HG03045 (cell line): ENCODE measurements around the gene NDUFAF8.

Experiments used
- ATAC-seq: cut with Tn5 transposase; IDR thresholded peaks from one replicate; pipeline ENCODE4 v1.9.1; 2021; ENCODE audit warnings: mild to moderate bottlenecking, moderate library complexity; ENCODE audit not compliant: unreplicated experiment

NDUFAF8 gene

GRCh38 chr17:81250286-81251093 is 11.4 kb downstream of the NDUFAF8 start:
- ATAC-seq: no peak

- ATAC-seq: no peak
These were observed 12.1 kb downstream of the NDUFAF8 start for GRCh38 chr17:81251094-81251708.

- no peak for ATAC-seq
These were observed 12.7 kb downstream of the NDUFAF8 start for GRCh38 chr17:81251709-81252301.

GRCh38 chr17:81252326-81252986 is 13.3 kb downstream of the NDUFAF8 start:
- ATAC-seq: no peak

GRCh38 chr17:81252987-81253329 is 13.8 kb downstream of the NDUFAF8 start:
- ATAC-seq: no peak

- no peak for ATAC-seq
These were observed 14.4 kb downstream of the NDUFAF8 start for GRCh38 chr17:81253358-81254131.

- ATAC-seq: no peak
These were observed 16.0 kb downstream of the NDUFAF8 start for GRCh38 chr17:81254955-81255717.

GRCh38 chr17:81256616-81257015 is 17.5 kb downstream of the NDUFAF8 start:
- ATAC-seq: no peak

- no peak for ATAC-seq
These were observed 18.4 kb downstream of the NDUFAF8 start for GRCh38 chr17:81257533-81257932.

- no peak for ATAC-seq
These were observed 19.2 kb downstream of the NDUFAF8 start for GRCh38 chr17:81258292-81258691.

- no peak for ATAC-seq
These were observed 20.0 kb downstream of the NDUFAF8 start for GRCh38 chr17:81259058-81259605.

- ATAC-seq: no peak
These were observed 21.1 kb downstream of the NDUFAF8 start for GRCh38 chr17:81260171-81260570.

- ATAC-seq: no peak
These were observed 21.5 kb downstream of the NDUFAF8 start for GRCh38 chr17:81260641-81261040.

GRCh38 chr17:81261096-81261495 is 22.0 kb downstream of the NDUFAF8 start:
- no peak for ATAC-seq

- no peak for ATAC-seq
These were observed 22.6 kb downstream of the NDUFAF8 start for GRCh38 chr17:81261582-81262336.

GRCh38 chr17:81263371-81264181 is 24.5 kb downstream of the NDUFAF8 start:
- ATAC-seq: no peak

GRCh38 chr17:81264640-81265039 is 25.5 kb downstream of the NDUFAF8 start:
- no peak for ATAC-seq

- ATAC-seq: no peak
These were observed 26.5 kb downstream of the NDUFAF8 start for GRCh38 chr17:81265576-81265975.
